SK-N-SH (cell line): ENCODE data around the gene ANKRD11.

ENCODE experiments used
- CTCF ChIP-seq: fragments of 200-600 bp; sonication (generic); IDR thresholded peaks from 2 replicates; pipeline ENCODE4 v1.6.1; 2017; ENCODE audit warnings: antibody characterized with exemption, mild to moderate bottlenecking, moderate library complexity
- EP300 ChIP-seq, 2 experiments: IDR thresholded peaks; 2 replicates each; pipeline versions ENCODE4 v1.4.0 to v1.6.1; 2012; ENCODE audit warnings: borderline replicate concordance in 1 of 2, low read depth in 1 of 2, low read length in 1 of 2
- MXI1 ChIP-seq: IDR thresholded peaks from 2 replicates; pipeline ENCODE4 v1.6.1; 2012; ENCODE audit warnings: mild to moderate bottlenecking, low read depth, low read length, improper control_type of control experiment
- RAD21 ChIP-seq: IDR thresholded peaks from 2 replicates; pipeline ENCODE4 v1.6.1; 2012; ENCODE audit warnings: mild to moderate bottlenecking, low read length
- RXRA ChIP-seq: IDR thresholded peaks from 2 replicates; pipeline ENCODE4 v1.4.0; 2012; ENCODE audit warnings: low read depth, mild to moderate bottlenecking, borderline replicate concordance
- TAF1 ChIP-seq: IDR thresholded peaks from 2 replicates; pipeline ENCODE4 v1.6.1; 2012; ENCODE audit warnings: low read depth, mild to moderate bottlenecking, low read length, moderate library complexity, borderline replicate concordance

GRCh38 chr16:89443727-89444084 is 46.7 kb downstream of the ANKRD11 start:
- no peak for TF ChIP-seq TAF1
- no peak for TF ChIP-seq RAD21
- no peak for TF ChIP-seq MXI1
- TF ChIP-seq CTCF, result no peak
- no peak for TF ChIP-seq RXRA
- TF ChIP-seq EP300 (IDR thresholded peaks at IDR 0.05; ENCODE audit: borderline replicate concordance in 1 of 2, low read depth in 1 of 2, low read length in 1 of 2), result no peak
